HT-29 (cell line): ENCODE results near the gene CCRL2. TPM values are rescaled to one million over a fixed set of nuclear protein-coding genes. Genes with fewer than 3 reads are reported as not detected.
"Not testable (repeated sequence)": the region's sequence is repeated elsewhere in the genome, so short reads cannot be mapped to it uniquely, and the experiment has no call there.

Experiments used
- DNase-seq: peaks from one replicate; pipeline ENCODE4 v3.0.0-alpha.2; 2015; ENCODE audit warnings: low spot score
- total RNA-seq: library from RNA; depleted of rRNA; stranded (reverse); fragments of >200 nt; shearing (Covaris generic); gene quantifications from 2 replicates; pipeline ENCODE4 v1.2.3, GENCODE V29; 2014

Gene CCRL2
- total RNA-seq, 1 experiment from 2014 or later: 7.4 TPM

- DNase-seq: peak; percentile 23
Measured at GRCh38 chr3:46427916-46428833, 21.1 kb downstream of the CCRL2 start.

- DNase-seq: peak; percentile 43
Measured at GRCh38 chr3:46429250-46429649, 22.2 kb downstream of the CCRL2 start.

GRCh38 chr3:46429671-46430070, 22.6 kb downstream of the CCRL2 start:
- DNase-seq: no peak

- DNase-seq: not testable (repeated sequence)
Measured at GRCh38 chr3:46430879-46431278, 23.8 kb downstream of the CCRL2 start.

GRCh38 chr3:46431905-46432304, 24.8 kb downstream of the CCRL2 start:
- not testable (repeated sequence) for DNase-seq

- DNase-seq: not testable (repeated sequence)
Measured at GRCh38 chr3:46433118-46433517, 26.1 kb downstream of the CCRL2 start.

GRCh38 chr3:46433841-46434240, 26.8 kb downstream of the CCRL2 start:
- no peak for DNase-seq

- no peak for DNase-seq
Measured at GRCh38 chr3:46435081-46435726, 28.1 kb downstream of the CCRL2 start.

GRCh38 chr3:46438831-46439230, 31.8 kb downstream of the CCRL2 start:
- no peak for DNase-seq

- DNase-seq: no peak
Measured at GRCh38 chr3:46440531-46441294, 33.7 kb downstream of the CCRL2 start.

- no peak for DNase-seq
Measured at GRCh38 chr3:46442576-46443530, 35.8 kb downstream of the CCRL2 start.

- no peak for DNase-seq
Measured at GRCh38 chr3:46447228-46447985, 40.3 kb downstream of the CCRL2 start.

- DNase-seq: no peak
Measured at GRCh38 chr3:46448721-46449120, 41.7 kb downstream of the CCRL2 start.

GRCh38 chr3:46449755-46450552, 42.9 kb downstream of the CCRL2 start:
- no peak for DNase-seq

- DNase-seq: no peak
Measured at GRCh38 chr3:46453526-46454208, 46.6 kb downstream of the CCRL2 start.

GRCh38 chr3:46454209-46454595, 47.1 kb downstream of the CCRL2 start:
- no peak for DNase-seq

GRCh38 chr3:46454606-46455005, 47.5 kb downstream of the CCRL2 start:
- no peak for DNase-seq

- no peak for DNase-seq
Measured at GRCh38 chr3:46455231-46456115, 48.4 kb downstream of the CCRL2 start.
